Activated CD4-positive, alpha-beta T cell treated with anti-CD3 and anti-CD28 coated beads, Interleukin-2, amount 50 U/mL, for 1 hour (primary cell): ENCODE data around the gene CGREF1.
"Not testable (repeated sequence)": the region's sequence is repeated elsewhere in the genome, so short reads cannot be mapped to it uniquely, and the experiment has no call there.

Experiments
- DNase-seq: peaks from one replicate; pipeline ENCODE4 v3.0.0-alpha.2; 2020

CGREF1 gene

GRCh38 chr2:27136751-27137150 is 17.8 kb upstream of the CGREF1 start:
- DNase-seq, result no peak

GRCh38 chr2:27135478-27135955 is 16.6 kb upstream of the CGREF1 start:
- DNase-seq, result no peak

- DNase-seq, result no peak
These were observed 16.0 kb upstream of the CGREF1 start for GRCh38 chr2:27134781-27135477.

- peak; percentile 98 for DNase-seq
These were observed 15.2 kb upstream of the CGREF1 start, which contains the start of gene PREB for GRCh38 chr2:27133905-27134780. PREB (minus strand) TSS chr2:27134636; CDS start chr2:27134421, 215 bp downstream.

GRCh38 chr2:27133195-27133875 is 14.4 kb upstream of the CGREF1 start:
- DNase-seq, result peak; percentile 14

- no peak for DNase-seq
These were observed 12.5 kb upstream of the CGREF1 start for GRCh38 chr2:27131429-27131828.

- no peak for DNase-seq
These were observed 11.5 kb upstream of the CGREF1 start for GRCh38 chr2:27130396-27130795.

- no peak for DNase-seq
These were observed 10.0 kb upstream of the CGREF1 start for GRCh38 chr2:27128668-27129571.

GRCh38 chr2:27127883-27128667 is 9.1 kb upstream of the CGREF1 start:
- no peak for DNase-seq

GRCh38 chr2:27126252-27126710 is 7.4 kb upstream of the CGREF1 start:
- no peak for DNase-seq

- DNase-seq, result no peak
These were observed 6.2 kb upstream of the CGREF1 start for GRCh38 chr2:27125104-27125503.

- peak; percentile 40 for DNase-seq
These were observed 4.6 kb upstream of the CGREF1 start, which contains the start of gene ABHD1 for GRCh38 chr2:27123302-27124150. ABHD1 (plus strand) TSS chr2:27123815; CDS start chr2:27123949, 134 bp downstream.

GRCh38 chr2:27122791-27123190 is 3.9 kb upstream of the CGREF1 start:
- DNase-seq, result no peak

- no peak for DNase-seq
These were observed 3.0 kb upstream of the CGREF1 start for GRCh38 chr2:27121906-27122305.

GRCh38 chr2:27119330-27119670 is 372 bp upstream of the CGREF1 start:
- DNase-seq, result not testable (repeated sequence)

- DNase-seq, result no peak
These were observed 868 bp downstream of the CGREF1 start for GRCh38 chr2:27117995-27118524.

- no peak for DNase-seq
These were observed 3.4 kb downstream of the CGREF1 start for GRCh38 chr2:27115519-27115918.

GRCh38 chr2:27111392-27112078 is 7.4 kb downstream of the CGREF1 start:
- not testable (repeated sequence) for DNase-seq
